CD4-positive, alpha-beta T cell treated with Interferon gamma for 1 hour (primary cell): ENCODE results near the gene HS3ST3B1.

Source experiments
- DNase-seq: peaks from one replicate; pipeline ENCODE4 v3.0.0-alpha.2; 2020

The HS3ST3B1 gene

GRCh38 chr17:14321980-14322776 is 21.3 kb downstream of the HS3ST3B1 start:
- DNase-seq: no peak

- DNase-seq: no peak
Measured at GRCh38 chr17:14323522-14323981, 22.7 kb downstream of the HS3ST3B1 start.

- DNase-seq: no peak
Measured at GRCh38 chr17:14325618-14326167, 24.8 kb downstream of the HS3ST3B1 start.

- no peak for DNase-seq
Measured at GRCh38 chr17:14329900-14330491, 29.1 kb downstream of the HS3ST3B1 start.

- no peak for DNase-seq
Measured at GRCh38 chr17:14330492-14330962, 29.6 kb downstream of the HS3ST3B1 start.

- no peak for DNase-seq
Measured at GRCh38 chr17:14331225-14331981, 30.5 kb downstream of the HS3ST3B1 start.

GRCh38 chr17:14331982-14332298 is 31.1 kb downstream of the HS3ST3B1 start:
- DNase-seq: no peak

GRCh38 chr17:14332331-14332730 is 31.4 kb downstream of the HS3ST3B1 start:
- no peak for DNase-seq

GRCh38 chr17:14333506-14333905 is 32.6 kb downstream of the HS3ST3B1 start:
- no peak for DNase-seq

GRCh38 chr17:14334276-14334840 is 33.5 kb downstream of the HS3ST3B1 start:
- no peak for DNase-seq

- no peak for DNase-seq
Measured at GRCh38 chr17:14334919-14335318, 34.0 kb downstream of the HS3ST3B1 start.

- DNase-seq: no peak
Measured at GRCh38 chr17:14336418-14336817, 35.5 kb downstream of the HS3ST3B1 start.

GRCh38 chr17:14337596-14338079 is 36.8 kb downstream of the HS3ST3B1 start:
- no peak for DNase-seq

GRCh38 chr17:14340857-14341754 is 40.2 kb downstream of the HS3ST3B1 start:
- no peak for DNase-seq

GRCh38 chr17:14341866-14342265 is 41.0 kb downstream of the HS3ST3B1 start:
- no peak for DNase-seq

- no peak for DNase-seq
Measured at GRCh38 chr17:14346801-14347200, 45.9 kb downstream of the HS3ST3B1 start.

GRCh38 chr17:14351493-14351892 is 50.6 kb downstream of the HS3ST3B1 start:
- DNase-seq: peak; percentile 22

GRCh38 chr17:14352136-14352535 is 51.3 kb downstream of the HS3ST3B1 start:
- no peak for DNase-seq

- no peak for DNase-seq
Measured at GRCh38 chr17:14353861-14354474, 53.1 kb downstream of the HS3ST3B1 start.

- DNase-seq: no peak
Measured at GRCh38 chr17:14354807-14355206, 53.9 kb downstream of the HS3ST3B1 start.

GRCh38 chr17:14355556-14355955 is 54.7 kb downstream of the HS3ST3B1 start:
- no peak for DNase-seq
